ENCODE measurements around the gene TTC21A.

The TTC21A gene

DNA sequence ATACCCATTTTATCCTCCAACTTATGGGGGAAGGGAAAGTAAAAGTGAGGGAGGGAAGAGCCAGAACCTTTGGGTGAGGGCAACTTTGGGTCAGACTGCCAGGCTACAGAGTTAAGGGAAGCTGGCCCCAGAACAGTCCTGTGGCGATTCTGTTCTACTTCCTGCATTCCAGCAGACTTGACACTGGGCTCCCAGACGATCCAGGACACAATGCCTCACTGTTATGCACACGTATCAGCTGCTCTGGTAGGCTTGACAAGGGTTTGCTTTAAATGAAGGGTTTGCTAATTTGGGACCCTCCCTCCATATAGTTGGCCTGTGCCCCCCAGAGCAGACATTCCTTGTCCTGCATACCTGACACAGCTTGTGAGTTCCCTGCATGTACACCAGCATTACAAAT is 10.7 kb upstream of the TTC21A start:
- no peak for DNase-seq (ENCODE audit: insufficient read length, low spot score)
- FAIRE-seq, result no peak

DNA sequence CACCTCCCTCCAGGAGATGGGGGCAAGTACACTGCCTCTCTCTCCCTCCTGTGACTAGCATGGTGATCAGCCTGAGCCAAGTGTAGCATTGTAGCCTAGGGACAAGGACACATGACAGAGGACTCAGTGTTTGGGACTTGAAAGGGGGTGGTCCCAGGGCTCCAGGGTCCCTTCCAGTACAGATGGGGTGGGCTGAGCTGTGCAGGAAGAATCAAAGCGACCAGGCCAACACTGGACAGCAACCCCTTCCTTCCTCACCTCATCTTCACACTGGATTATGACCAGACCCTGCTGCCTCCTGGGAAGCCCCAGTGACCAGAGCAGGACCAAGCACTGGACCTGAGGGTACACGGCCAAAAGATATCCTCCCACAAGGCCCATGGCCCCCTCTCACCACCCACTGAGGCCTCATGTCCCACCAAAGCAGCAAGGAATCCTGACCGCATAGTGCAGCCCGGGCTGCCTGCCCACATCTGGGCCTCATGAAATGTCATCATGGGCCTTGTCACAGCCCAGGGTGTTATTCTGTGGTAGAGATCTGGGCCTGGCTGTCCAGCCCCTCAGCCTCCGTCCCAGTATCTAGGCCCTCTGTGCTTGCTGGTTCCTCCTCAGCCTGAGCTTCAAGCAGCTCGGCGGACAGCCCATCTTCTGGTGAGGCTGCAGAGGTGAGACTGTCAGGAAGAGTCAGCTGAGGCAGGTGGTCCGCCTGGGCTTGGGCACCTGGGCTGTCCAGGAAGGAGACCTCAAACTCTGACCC is 9.6 kb upstream of the TTC21A start:
- DNase-seq (ENCODE audit: insufficient read length, low spot score) (no peak), FAIRE-seq (no peak)

DNA sequence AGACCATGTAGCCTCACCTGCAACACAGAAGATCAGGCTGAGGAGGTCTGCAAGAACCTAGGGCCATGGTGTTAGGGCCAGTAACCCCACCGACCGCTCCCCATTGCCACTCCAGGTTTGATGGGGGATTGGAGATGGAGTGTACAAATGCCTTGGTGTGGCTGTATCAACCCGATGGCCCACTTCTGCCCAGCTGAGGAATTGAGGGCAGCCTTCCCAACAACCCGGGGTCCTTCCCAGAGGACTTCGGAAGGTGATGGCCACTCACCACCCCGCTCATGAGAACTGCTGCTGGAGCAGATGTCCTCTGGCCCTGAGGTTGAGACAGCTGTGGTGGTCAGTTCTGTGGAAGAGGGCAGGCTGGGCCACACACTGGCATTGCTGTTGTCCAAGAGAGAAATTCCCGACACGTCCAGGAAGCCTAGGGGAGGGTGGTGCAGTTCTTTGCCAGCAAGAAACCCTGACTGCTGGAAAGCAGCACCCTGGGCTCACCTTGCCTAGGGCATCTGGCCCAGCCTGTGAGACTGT is 8.9 kb upstream of the TTC21A start:
- FAIRE-seq, result no peak
- DNase-seq (ENCODE audit: insufficient read length, low spot score), result no peak

DNA sequence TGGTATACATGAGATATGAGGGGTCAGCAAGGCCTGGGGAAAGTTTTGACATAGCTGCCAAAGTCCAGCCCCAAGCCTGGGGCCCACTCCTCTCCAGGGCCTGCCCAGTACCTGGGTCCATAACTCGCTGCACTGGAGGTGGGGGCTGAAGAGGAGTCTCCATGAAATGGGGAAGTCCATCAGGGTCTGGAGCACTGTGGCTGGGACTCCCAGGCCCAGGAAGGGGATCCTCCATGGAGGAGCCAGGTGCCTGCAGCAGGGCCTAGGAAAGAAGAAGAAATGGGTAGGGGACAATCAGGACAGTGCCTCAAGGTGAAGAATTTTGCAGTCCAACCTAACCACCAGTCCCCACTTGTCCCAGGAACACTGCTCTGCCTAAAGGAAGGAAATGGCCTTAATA is 8.2 kb upstream of the TTC21A start:
- no peak for DNase-seq (ENCODE audit: insufficient read length, low spot score)
- FAIRE-seq, result no peak

DNA sequence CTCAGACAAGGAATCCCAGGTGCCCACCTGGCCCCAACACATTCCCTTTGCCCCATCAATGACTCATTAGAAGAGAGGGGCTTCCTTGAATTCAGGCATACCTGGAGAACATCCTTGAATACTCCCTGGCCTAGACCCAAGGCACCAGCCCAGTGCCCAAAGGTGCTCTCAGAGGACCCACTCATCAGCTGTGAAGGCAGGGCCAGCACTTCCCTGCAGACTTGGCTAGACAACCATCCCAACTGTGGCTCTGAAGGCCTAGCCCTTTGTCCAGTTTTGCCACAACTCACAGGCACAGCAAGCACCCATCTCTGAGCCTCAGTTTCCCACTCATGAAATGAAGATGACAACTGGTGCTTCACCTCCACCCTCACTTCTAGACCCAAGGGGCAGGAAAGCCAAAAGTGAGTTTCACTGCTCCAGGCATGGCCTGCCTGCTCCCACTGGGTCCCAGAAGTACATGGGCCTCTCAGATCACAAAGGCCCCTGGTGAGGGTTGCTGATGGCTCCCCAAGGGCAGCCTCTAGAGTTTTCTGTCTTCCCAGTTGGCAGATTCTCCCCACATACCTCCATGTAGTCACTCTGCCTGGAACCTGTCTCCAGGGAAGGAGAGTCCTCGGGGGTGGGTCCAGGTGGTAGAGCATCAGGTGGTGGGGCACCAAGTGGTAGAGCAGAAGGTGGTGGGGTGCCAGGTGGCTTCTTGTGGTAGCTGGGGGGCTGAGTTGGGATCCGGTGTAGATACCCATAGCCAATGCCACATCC is 7.6 kb upstream of the TTC21A start:
- no peak for FAIRE-seq
- no peak for DNase-seq (ENCODE audit: insufficient read length, low spot score)

DNA sequence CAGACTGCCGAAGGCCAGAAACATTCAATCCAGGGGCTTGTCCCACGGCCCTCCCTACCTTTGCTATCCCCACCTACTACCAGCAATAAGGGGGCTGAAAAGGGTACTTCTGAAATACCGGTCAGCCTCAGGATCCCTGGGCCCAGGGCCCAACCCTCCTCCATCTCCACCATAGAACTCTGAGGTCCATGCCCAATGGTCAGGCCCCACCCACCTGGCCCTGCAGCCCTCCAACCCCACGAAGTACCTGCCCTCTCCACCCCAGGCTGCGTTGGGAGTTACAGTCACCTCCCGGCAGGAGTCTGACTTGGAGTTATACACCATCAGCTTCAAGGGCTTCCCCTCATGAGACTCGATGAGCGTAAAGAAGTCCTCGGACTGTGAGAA is 7.0 kb upstream of the TTC21A start:
- FAIRE-seq (no peak), DNase-seq (ENCODE audit: insufficient read length, low spot score) (no peak)

DNA sequence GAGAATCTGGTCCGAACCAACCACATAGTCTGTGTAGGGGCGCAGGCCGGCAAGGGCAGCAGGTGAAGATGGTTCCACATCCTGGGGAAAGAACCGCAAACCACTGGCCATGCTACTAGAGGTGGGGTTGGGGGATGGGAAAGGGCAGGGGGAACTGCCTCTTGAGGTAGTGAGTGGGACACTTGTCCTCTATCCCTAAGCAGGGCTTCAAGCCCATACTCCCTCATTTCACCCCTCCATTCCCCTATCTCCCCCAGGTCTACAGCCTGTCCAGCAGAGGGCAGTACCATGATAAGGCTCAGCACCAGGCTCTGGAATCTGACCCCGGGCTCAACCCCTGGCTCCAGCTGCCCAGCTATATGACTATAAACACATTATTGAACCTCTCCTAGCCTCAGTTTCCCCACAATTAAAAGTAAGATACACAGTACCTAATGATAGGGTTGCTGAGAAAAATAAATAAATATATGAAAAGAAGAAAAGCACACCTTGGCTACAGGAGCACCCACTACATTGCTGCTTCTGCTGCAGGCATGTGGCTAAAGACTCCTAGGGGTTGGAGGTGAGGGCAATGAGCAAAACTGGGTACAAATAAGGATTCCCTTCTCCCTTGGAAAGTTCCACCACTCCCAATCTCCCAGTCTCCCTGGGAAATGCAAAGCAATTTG is 6.3 kb upstream of the TTC21A start:
- peak; percentile 66 for FAIRE-seq
- DNase-seq (ENCODE audit: insufficient read length, low spot score), result peak; percentile 62

DNA sequence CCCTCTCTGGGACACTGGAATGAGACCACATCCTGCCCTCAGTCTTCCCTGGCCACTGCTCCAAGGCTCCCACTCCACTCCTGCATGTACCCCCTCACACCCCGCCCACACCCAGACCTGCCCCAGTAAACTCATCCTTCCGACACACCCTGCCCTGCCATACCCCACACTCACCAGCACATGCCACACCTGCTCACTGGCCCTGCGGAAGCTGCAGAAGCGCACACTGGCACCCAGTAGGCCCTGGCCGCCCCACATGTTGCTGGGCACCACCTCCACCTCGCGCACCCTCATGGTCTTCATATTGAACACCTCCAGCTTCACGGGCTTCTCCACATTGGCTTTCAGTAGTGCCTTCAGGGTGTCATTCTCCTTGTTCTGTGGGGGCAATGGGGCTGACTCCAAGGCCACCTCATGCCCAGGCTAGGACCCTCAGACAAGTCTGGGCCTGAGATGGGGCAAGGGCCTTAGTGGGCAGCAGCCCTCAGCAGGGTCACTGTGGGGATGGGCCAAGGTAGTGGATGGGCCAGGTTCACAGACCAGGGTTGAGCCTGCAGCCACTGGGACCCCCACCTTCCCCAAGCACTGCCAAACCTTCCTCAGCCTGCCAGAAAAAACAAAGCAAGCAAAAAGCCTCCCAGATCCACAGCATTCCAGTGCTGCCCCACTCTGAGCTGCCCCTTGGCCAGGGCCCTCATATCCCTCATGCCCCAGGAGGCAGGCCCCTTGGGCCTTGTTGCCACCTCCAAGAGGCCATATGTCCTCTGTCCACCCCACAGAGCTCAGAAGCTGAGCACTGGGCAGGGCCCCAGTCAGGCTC is 4.8 kb upstream of the TTC21A start:
- FAIRE-seq (no peak), DNase-seq (ENCODE audit: insufficient read length, low spot score) (no peak)

DNA sequence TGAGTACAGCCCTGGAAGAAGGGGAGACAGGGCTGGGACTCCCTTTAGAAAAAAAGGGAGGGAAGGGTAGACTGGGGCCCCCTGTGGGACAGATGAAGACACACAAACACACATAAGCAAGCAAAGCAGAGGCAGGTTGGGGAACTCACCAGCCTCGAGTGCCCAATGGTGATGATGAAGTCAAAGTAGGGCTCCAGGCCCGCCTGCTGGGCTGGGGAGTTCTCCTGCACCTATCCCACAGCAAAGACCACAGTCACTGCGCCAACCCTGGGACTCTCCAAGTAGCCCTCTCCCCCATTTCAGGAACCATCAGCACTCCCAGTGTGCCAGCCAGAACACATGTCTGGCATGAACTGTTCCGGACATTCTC is 4.2 kb upstream of the TTC21A start:
- no peak for FAIRE-seq
- DNase-seq (ENCODE audit: insufficient read length, low spot score), result no peak

DNA sequence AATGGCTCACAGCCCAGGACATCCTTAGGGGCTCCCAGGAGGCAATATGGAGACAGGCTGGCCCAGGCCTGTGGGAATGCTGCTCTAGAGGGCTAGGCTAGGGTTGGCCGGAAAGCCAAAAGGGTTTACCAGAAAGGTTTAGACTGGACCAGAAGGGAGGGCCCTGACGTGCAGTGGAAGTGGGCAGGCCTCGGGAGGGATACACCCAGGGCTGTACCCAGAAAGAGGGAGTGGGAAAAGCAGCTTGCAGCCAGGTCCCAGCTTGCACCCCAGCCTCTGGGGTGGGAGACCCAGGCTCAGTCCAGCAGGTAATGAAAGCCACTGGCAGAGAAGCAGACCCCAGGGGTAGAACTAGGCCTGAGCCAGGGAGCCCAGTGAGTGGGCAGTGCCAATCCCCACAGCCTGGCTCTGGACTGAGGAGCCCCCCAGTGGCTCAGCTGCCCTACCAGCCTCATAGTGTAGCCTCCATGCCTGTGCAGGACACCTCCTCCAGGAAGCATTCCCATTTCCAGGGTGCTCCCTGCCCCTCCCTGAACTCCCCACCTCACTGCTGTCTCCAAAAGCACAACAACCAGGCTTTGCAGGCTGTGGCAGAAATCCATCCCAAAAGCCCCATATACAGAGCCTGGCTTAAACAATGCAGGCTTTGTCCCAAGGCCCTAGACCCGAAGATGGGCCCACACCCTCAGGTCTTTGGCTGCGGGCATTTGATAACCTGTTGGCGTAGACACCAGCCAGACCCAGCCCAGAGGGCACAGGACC is 3.5 kb upstream of the TTC21A start:
- FAIRE-seq, result no peak

DNA sequence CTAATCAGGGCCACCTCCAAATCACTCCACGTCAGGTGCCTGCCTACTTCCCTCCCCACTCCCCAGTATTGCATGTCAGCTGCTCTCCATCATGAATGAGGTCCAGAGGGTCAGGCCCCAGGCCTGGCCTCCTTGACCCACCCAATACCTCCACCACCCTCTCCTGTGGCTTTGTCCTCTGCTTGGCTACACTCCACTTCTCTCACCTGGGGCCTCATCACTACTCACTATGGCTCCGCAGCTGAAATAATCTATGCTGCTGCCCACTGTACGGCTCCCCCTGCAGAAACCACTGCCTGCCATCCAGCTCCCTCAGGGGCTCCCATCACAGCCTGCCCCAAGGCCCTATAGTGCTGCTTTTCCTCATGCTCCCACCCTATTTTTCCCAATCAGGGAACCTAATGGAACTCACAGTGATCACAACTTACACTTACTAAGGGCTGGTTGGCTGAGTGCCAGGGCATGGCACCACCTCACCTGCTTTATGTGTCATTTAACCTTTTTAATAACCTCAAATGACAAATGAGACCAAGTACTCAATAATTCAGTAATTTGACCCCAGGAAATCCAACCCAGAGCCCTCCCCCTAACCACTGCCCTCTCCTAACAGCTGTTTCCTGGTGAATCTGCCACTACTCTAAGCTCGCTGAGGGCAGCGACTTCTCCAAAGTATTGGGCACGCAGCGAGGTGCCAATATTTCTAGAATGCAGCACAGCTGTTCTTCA is 2.4 kb upstream of the TTC21A start:
- FAIRE-seq, result no peak

More for the DNA sequence above, 3.5 kb upstream of the TTC21A start:
- no peak for DNase-seq (ENCODE audit: insufficient read length, low spot score)

DNA sequence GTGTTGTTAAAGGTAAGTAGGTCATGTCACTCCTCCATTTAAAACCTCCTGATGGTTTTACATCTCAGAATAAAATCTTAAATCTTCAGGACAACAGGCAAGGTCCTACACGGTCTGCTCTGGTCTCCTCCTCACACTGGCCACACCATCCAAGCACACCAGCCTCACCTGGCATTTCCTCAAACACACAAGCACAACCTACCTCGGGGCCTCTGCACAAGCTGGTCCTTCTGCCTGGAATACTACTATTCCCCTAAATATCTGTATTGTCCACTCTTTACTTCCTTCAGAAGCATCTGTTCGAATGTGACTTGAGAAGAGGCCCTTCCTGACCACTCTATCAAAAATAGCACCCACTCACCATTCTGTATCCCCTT is 1.8 kb upstream of the TTC21A start:
- FAIRE-seq, result no peak
- no peak for DNase-seq (ENCODE audit: insufficient read length, low spot score)

More for the DNA sequence above, 2.4 kb upstream of the TTC21A start:
- no peak for DNase-seq (ENCODE audit: insufficient read length, low spot score)

DNA sequence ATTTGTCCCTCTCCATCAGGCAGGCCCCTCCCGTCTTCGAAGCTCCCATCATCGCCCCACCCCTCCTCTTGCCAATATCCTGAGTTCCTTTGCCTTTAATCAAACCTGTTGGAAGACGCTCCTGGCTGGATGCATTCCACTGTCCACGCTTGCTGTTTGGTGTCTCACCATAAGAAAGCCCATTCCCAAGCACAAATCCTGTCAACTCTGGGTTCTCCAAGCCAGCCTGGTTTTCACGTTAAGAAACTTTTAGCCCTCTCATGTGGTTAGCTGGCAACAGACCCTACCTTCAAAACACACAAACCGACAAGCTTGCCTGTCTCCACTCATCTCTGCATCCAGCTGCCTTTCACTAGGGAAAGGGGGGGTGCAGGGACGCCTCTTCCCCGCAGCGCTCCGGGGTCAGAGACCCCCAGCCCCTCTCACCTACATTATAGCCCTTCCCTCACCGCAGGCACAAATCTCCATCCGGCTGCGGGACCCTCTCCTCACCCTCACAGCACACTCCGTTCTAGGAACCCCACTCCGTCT is 1.1 kb upstream of the TTC21A start:
- DNase-seq (ENCODE audit: insufficient read length, low spot score) (no peak), FAIRE-seq (no peak)

DNA sequence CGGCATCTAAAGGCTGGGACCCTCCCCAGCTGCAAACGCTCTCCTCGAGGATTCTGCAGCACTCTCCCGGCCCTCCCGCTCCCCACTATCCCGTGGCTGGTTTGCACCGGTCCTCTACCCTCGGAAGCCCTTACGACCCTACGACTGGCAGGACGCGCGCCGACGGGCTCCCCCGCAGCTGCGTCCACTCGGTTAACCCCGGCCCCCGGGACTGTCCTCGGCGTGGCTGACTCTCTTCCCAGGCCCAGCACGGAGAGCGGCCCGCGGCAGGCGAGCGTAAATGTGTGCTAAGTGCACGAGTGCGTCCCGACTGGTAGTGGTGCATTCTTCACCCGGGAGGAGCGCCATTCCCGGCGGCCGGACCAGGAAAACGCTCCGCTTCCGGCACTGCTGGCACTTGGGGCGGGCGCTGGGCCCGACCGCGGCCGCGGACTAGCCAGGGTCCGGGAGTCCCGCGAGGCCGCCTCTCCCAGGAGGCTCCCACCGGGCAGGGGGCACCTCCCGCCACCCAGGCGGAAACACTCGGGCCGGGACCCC is 561 bp upstream of the TTC21A start:
- no peak for DNase-seq (ENCODE audit: insufficient read length, low spot score)
- no peak for FAIRE-seq

DNA sequence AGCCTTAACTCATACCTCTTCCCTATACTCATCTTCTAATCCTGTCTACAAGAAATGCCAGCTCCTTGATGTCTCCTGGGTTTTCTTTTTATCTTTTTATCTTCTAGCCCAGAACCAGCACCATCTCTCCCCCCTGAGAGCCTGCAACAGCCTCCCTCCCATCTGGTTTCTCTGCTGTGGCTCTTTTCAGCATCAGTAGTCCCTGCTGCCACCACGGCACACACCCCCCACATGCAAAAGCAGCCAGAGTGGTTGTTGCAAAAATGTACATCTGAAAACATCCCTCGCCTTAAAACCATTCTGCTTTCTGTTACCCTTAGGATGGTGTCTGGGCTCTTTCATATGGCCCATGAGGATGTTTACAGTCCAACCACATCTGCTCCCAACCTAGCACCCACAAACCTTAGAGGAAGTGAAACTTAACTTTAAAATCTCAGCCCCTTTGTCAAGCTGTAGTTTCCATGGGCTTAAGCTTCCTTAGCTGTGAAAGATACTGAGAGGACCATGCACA is 775 bp downstream of the TTC21A start:
- DNase-seq (ENCODE audit: insufficient read length, low spot score) (peak; percentile 84), FAIRE-seq (peak; percentile 95)

DNA sequence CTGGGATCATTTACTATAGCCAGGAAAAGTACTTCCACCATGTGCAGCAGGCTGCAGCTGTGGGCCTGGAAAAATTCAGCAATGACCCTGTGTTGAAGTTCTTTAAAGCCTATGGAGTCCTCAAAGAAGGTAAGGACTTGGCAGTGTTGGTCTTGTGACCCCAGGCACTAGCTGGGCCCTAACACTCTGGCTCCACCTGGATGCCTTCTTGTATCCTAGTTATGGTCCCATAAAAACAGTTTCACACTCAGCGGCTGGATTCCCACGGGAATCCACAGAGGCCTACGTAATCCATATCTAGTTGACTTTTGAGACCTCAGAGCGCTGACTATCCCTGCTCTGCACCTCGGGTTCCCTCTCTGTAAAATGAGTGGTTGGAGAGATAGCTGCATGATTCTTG is 1.6 kb downstream of the TTC21A start:
- FAIRE-seq (no peak), DNase-seq (ENCODE audit: insufficient read length, low spot score) (no peak)

DNA sequence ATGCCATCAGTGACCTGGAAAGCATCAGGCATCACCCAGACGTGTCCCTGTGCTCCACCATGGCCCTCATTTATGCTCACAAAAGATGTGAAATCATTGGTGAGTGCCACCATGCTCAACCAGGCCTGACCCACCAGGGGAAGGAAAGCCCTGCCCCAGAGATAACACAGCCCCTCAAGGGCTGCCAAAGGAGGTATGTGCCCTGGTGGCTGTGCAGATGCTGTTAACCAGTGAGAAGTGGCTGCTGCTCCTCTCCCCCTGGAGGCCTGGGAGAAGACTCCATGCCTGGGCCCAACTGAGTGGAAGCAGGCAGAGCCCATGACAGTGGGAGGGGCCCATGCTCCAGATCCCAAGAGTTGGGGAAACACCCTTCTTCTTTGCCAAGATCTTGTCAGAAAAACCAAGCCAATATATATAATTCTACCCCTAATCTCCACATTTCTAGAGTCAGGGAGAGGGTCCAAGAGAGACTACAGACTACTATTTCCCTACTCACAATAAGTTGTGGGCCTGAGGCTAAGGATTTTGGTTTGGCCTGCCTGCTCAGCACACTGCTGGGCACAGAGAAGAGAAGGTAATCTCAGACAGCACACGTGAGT is 2.7 kb downstream of the TTC21A start:
- FAIRE-seq, result no peak

DNA sequence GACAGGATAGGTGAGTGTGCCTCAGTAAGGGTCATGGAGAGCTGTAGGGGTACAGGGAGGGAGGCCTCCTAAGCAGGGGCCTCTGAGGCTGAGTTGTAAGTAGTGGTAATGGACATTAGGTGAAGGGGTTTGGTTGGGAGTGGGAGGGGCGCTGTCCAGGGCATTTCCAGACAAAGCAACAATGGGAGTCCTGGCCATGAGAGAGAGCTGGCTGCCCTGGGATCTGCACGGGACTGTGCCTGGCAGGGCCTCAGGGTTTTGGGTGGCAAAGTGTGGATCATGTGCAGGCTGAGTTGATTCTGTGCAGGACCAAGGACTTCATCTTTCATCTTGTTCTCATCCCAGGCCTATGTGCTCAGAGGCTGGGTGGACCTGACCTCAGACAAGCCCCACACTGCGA is 4.6 kb downstream of the TTC21A start:
- DNase-seq (ENCODE audit: insufficient read length, low spot score) (no peak), FAIRE-seq (no peak)

More for the DNA sequence above, 2.7 kb downstream of the TTC21A start:
- DNase-seq (ENCODE audit: insufficient read length, low spot score), result no peak

Data from GM19239 (cell line).